ENCODE data around the gene QRFP.
A peak's percentile ranks its signal among the peaks of the same experiment; 100 is the strongest.

Gene QRFP

DNA sequence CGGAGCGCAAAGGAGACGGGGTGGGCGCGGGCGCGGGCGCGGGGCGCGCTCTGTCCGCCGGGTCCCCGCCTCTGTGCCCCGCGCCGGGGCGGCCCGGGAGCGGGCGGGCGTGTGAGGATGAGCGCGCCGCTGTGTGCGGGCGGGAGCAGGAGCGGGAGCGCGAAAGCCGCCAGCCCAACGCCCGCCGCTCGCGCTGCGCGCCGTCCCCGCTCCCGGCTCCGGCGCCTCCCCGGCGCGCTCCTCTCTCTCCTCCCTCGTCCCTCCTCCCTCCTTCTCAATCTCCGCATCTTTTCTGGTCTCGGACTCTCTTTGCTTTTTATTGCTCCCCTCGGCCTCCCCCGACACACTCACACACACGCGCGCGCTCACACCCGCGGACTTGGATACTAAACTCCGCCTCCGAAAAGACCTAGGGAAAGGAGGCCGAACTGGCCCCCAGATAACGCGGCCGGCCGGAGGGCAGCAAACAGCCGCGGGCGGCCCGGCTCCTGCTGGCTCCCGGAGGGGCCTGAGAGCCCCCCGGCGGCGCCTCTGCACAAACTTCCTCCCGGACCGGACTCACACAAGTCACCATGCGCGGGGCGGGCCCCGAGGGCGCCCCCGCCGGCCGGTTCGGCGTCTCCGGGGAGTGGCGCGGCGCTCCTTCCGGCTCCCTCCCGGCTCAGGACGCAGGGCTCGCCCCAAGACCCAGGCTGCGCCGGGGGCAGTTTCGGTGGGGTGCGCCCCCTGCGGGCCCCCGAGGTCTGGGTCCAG is 42.2 kb upstream of the QRFP start, which contains the start of gene FIBCD1:
TSS of gene FIBCD1 (minus strand) at position 596 of the 753 bp plus-strand sequence. CDS start 640 bp downstream, outside the sequence.
- Histone ChIP-seq H2AFZ (ENCODE audit: low read length) (no peak within 1 kb of the TSS), H3K79me2 (ENCODE audit: low read length) (no peaks in the 10 kb centered on the region), H3K9me2 (replicated peaks; ENCODE audit: insufficient read depth, low read length) (no peaks in the 10 kb centered on the region), H3K4me3 (ENCODE audit: low read length) (no peak within 1 kb of the TSS), H3K4me2 (ENCODE audit: low read depth, low read length) (no peak within 1 kb of the TSS), H3K4me1 (ENCODE audit: low read length) (no peaks in the 10 kb centered on the region), H3K9me3 (replicated peaks; ENCODE audit: insufficient read depth, low read length) (no peaks in the 10 kb centered on the region), H3K27me3 (replicated peaks; ENCODE audit: insufficient read depth, low read length) (peaks cover 93% of the 10 kb centered on the region), H3K9ac (ENCODE audit: low read length) (no peak within 1 kb of the TSS), H3F3A (ENCODE audit: insufficient read depth, low read length) (no peaks in the 10 kb centered on the region), H3K27ac (ENCODE audit: low read length) (no peak within 1 kb of the TSS), H4K20me1 (ENCODE audit: insufficient read depth, low read length) (no peaks in the 10 kb centered on the region), H3K36me3 (replicated peaks; ENCODE audit: insufficient read depth, low read length) (no peaks in the 10 kb centered on the region)
- TF ChIP-seq EZH2 (optimal IDR thresholded peaks at IDR 0.05; ENCODE audit: low read depth, low read length) = peak; percentile 64
- TF ChIP-seq EZH2phosphoT487 (IDR thresholded peaks at IDR 0.05; ENCODE audit: low read length) = no peak
- no peak for DNase-seq

DNA sequence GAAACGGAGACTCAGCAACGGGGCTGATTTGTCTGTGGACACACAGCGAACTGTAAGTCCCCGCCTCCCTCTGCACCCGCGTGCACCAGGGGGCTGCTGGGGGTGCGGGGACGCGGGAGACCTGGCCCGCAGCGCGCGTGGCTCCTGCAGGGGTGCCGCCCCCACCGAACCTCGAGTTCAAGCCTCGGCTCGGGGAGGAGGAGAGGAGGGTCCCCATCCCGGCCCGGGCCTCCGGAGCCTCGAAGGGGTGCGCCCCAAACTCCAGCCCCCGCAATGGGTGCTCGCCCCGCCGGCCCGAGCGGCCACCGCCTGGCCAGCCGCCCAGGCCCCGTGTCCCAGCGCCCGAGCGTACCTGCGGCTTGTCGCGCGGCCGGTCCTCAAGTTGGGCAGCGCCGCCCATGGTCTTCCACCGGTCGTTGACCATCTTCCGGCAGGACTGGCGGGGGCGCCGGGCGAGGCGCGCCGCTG is 41.6 kb upstream of the QRFP start:
- Histone ChIP-seq H3K79me2 (ENCODE audit: low read length) (no peaks in the 10 kb centered on the region), H2AFZ (ENCODE audit: low read length) (no peak overlapping the region), H3K4me2 (ENCODE audit: low read depth, low read length) (no peak overlapping the region), H3K9ac (ENCODE audit: low read length) (no peak overlapping the region), H3K9me2 (replicated peaks; ENCODE audit: insufficient read depth, low read length) (no peaks in the 10 kb centered on the region), H3K27ac (ENCODE audit: low read length) (no peak overlapping the region), H3K36me3 (replicated peaks; ENCODE audit: insufficient read depth, low read length) (no peaks in the 10 kb centered on the region), H3K27me3 (replicated peaks; ENCODE audit: insufficient read depth, low read length) (peaks cover 92% of the 10 kb centered on the region), H4K20me1 (ENCODE audit: insufficient read depth, low read length) (no peaks in the 10 kb centered on the region), H3K4me3 (ENCODE audit: low read length) (no peak overlapping the region), H3K4me1 (ENCODE audit: low read length) (no peaks in the 10 kb centered on the region), H3F3A (ENCODE audit: insufficient read depth, low read length) (no peaks in the 10 kb centered on the region), H3K9me3 (replicated peaks; ENCODE audit: insufficient read depth, low read length) (no peaks in the 10 kb centered on the region)
- DNase-seq = no peak
- TF ChIP-seq EZH2 (optimal IDR thresholded peaks at IDR 0.05; ENCODE audit: low read depth, low read length) = no peak
- no peak for TF ChIP-seq EZH2phosphoT487 (IDR thresholded peaks at IDR 0.05; ENCODE audit: low read length)
- TF ChIP-seq CTCF (IDR thresholded peaks at IDR 0.05; ENCODE audit: low read length) = no peak

DNA sequence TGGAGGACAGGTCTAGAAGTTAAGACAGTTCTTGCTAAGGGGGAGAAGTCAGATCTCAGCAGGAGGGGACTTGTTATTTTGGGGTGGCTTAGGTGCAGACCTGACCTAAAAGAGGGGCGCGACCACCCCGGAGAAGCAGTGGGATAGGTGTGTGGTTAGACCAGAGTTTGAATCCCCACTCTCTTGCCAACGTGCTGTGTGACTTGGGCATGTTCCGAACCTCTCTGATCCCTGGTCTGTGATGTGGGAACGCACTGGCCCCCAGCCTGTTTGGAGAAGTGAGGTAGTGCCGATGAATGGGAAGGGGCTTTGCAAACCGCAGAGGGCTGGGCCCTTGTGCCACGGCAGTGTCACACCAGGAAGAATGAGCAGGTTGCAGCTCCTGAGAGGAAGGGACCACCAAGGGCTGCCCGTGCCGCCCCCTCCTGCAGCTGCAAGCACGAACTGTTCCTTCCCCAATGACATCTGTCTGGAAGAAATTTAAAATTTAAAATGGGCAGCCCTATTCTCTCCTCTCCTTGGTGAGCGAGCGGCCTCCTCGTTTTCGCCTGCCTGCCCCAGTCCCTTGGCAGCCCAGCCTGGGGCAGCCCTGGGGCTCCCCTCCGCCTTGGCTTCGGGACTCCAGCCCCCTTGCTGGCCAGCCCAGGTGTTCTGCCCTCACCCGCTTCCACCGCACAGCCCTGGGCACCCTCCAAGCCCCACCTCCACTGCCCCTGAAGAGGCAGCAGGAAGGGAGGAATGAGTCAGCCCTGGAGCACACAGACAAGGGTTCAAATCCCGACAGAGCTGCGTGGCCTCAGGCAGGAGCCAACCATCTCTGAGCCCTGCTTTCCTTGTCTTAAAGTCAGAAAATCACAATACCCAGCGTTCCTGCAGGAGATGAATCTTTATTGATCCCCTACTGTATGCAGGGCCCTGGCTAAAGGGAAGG is 40.8 kb upstream of the QRFP start:
- TF ChIP-seq EZH2 (optimal IDR thresholded peaks at IDR 0.05; ENCODE audit: low read depth, low read length) (no peak), EZH2phosphoT487 (IDR thresholded peaks at IDR 0.05; ENCODE audit: low read length) (no peak), CTCF (IDR thresholded peaks at IDR 0.05; ENCODE audit: low read length) (no peak)
- Histone ChIP-seq H3K4me1 (ENCODE audit: low read length) (no peaks in the 10 kb centered on the region), H3K4me3 (ENCODE audit: low read length) (no peak overlapping the region), H3K9ac (ENCODE audit: low read length) (no peak overlapping the region), H3F3A (ENCODE audit: insufficient read depth, low read length) (no peaks in the 10 kb centered on the region), H3K36me3 (replicated peaks; ENCODE audit: insufficient read depth, low read length) (no peaks in the 10 kb centered on the region), H4K20me1 (ENCODE audit: insufficient read depth, low read length) (no peaks in the 10 kb centered on the region), H3K4me2 (ENCODE audit: low read depth, low read length) (no peak overlapping the region), H2AFZ (ENCODE audit: low read length) (no peak overlapping the region), H3K27me3 (replicated peaks; ENCODE audit: insufficient read depth, low read length) (peaks cover 92% of the 10 kb centered on the region), H3K9me3 (replicated peaks; ENCODE audit: insufficient read depth, low read length) (no peaks in the 10 kb centered on the region), H3K9me2 (replicated peaks; ENCODE audit: insufficient read depth, low read length) (no peaks in the 10 kb centered on the region), H3K79me2 (ENCODE audit: low read length) (no peaks in the 10 kb centered on the region), H3K27ac (ENCODE audit: low read length) (no peak overlapping the region)
- DNase-seq = no peak
